Astrocyte of the cerebellum (primary cell): Measurements from ENCODE around the gene DPM2.

Source experiments
- DNase-seq: peaks from one replicate; pipeline ENCODE4 v3.0.0-alpha.2; 2011; ENCODE audit warnings: low read depth
- H3K4me3 ChIP-seq: 2 replicates; pipeline ENCODE4 v1.5.1; 2011; ENCODE audit warnings: mild to moderate bottlenecking, low read depth, low read length, moderate library complexity
- CTCF ChIP-seq: IDR thresholded peaks from 2 replicates; pipeline ENCODE4 v1.5.1; 2012; ENCODE audit warnings: low read length, low read depth, moderate library complexity, mild to moderate bottlenecking; ENCODE audit errors: missing control alignments
- in situ Hi-C: cut with HindIII; loops from 2 replicates; pipeline ENCODE4 v1.10.0; 2017; ENCODE audit warnings: low sequenced_read_pairs

The DPM2 gene

GRCh38 chr9:127903557-127904475 lies 33.8 kb downstream of the DPM2 start:
- no peak for DNase-seq
- in situ Hi-C loops = no loop called here
- TF ChIP-seq CTCF = no peak
- H3K4me3 ChIP-seq = no peak overlapping the region

GRCh38 chr9:127899128-127899943 lies 38.3 kb downstream of the DPM2 start, which contains the start of gene ST6GALNAC6:
TSS of gene ST6GALNAC6 (minus strand) at chr9:127899603. CDS start at chr9:127897981, 1,622 bp downstream.
- peak within 1 kb of the TSS; percentile 89 for H3K4me3 ChIP-seq
- no peak for TF ChIP-seq CTCF
- in situ Hi-C loops = no loop called here
- DNase-seq = no peak

- peak overlapping the region; percentile 89 for H3K4me3 ChIP-seq
- DNase-seq = no peak
- no peak for TF ChIP-seq CTCF
- in situ Hi-C loops = no loop called here
Observed at GRCh38 chr9:127898433-127899127, 39.1 kb downstream of the DPM2 start.

GRCh38 chr9:127897193-127897692 lies 40.4 kb downstream of the DPM2 start:
- no peak for TF ChIP-seq CTCF
- DNase-seq = no peak
- in situ Hi-C loops = no loop called here
- peak overlapping the region; percentile 4 for H3K4me3 ChIP-seq

GRCh38 chr9:127896395-127897192 lies 41.1 kb downstream of the DPM2 start:
- DNase-seq = no peak
- peak overlapping the region; percentile 4 for H3K4me3 ChIP-seq
- in situ Hi-C loops = no loop called here
- no peak for TF ChIP-seq CTCF

GRCh38 chr9:127895811-127896210 lies 41.8 kb downstream of the DPM2 start:
- no peak overlapping the region for H3K4me3 ChIP-seq
- in situ Hi-C loops = no loop called here
- TF ChIP-seq CTCF = no peak
- no peak for DNase-seq
